ENCODE data around the gene FMC1. TPM values are rescaled to one million over a fixed set of nuclear protein-coding genes. Genes with fewer than 3 reads are reported as not detected.

The FMC1 gene
- polyA plus RNA-seq, 3 donors, result 10.3 to 39.4 (median 39.0) TPM

GRCh38 chr7:139393621-139394211 lies 52.6 kb downstream of the FMC1 start:
- H3K27ac Mint-ChIP-seq, result peak overlapping the region in 3 of 7 donors; percentile 40 to 57 (median 50)
- WGBS (ENCODE audit: insufficient coverage), result no CpG with 5 or more reads among the region's 1 CpG

GRCh38 chr7:139394540-139394939 lies 53.4 kb downstream of the FMC1 start:
- TF ChIP-seq CTCF (IDR thresholded peaks at IDR 0.05), result no peak
- no peak for DNase-seq
- 57% methylated on average over 3 of the region's 3 CpGs for WGBS (ENCODE audit: insufficient coverage)
- Histone ChIP-seq H3K4me3 (replicated peaks in 1 of 3; ENCODE audit: low read depth in 2 of 3, low read length in 3 of 3) (no peak overlapping the region), H3K4me2 (replicated peaks; ENCODE audit: extremely low read depth, low read length, poor library complexity, severe bottlenecking) (no peak overlapping the region), H3K4me1 (ENCODE audit: control insufficient read depth in 1 of 2, insufficient read depth in 2 of 2, low read length in 2 of 2) (no peaks in the 10 kb centered on the region), H3K9me3 (replicated peaks in 1 of 2; ENCODE audit: control insufficient read depth in 1 of 2, insufficient read depth in 1 of 2, low read length in 2 of 2) (no peaks in the 10 kb centered on the region), H3K27ac (ENCODE audit: low read depth in 1 of 2, low read length in 2 of 2) (peak overlapping the region in 1 of 2 donors; percentile 29), H4K20me1 (ENCODE audit: insufficient read depth, low read length) (peaks cover 67% of the 10 kb centered on the region), H3K27me3 (ENCODE audit: control insufficient read depth in 2 of 2, insufficient read depth in 2 of 2, low read length in 2 of 2) (no peaks in the 10 kb centered on the region), H3K36me3 (replicated peaks in 1 of 2; ENCODE audit: control insufficient read depth in 1 of 2, insufficient read depth in 2 of 2, low read length in 2 of 2) (peaks cover 64 to 89% of the 10 kb centered on the region in 2 donors), H2AFZ (ENCODE audit: insufficient read depth, low read depth, low read length, poor library complexity, severe bottlenecking) (no peak overlapping the region), H3K9ac (ENCODE audit: insufficient read depth, low read length, poor library complexity, severe bottlenecking) (no peak overlapping the region), H3K79me2 (ENCODE audit: insufficient read depth, low read length) (peaks cover 87% of the 10 kb centered on the region)
- no peaks in the 10 kb centered on the region for H3K9me3 Mint-ChIP-seq
- H3K36me3 Mint-ChIP-seq, result peaks cover 67 to 81% of the 10 kb centered on the region in 2 donors
- intact Hi-C loops (cut with micrococcal nuclease), result no loop called here
- no peak overlapping the region for H3K4me3 Mint-ChIP-seq
- no peaks in the 10 kb centered on the region for H3K27me3 Mint-ChIP-seq (ENCODE audit: low read depth in 3 of 3)
- peaks cover 2% of the 10 kb centered on the region for H3K4me1 Mint-ChIP-seq
- H3K27ac Mint-ChIP-seq, result peak overlapping the region in 2 of 7 donors; percentile 1 to 3

More at GRCh38 chr7:139393621-139394211, 52.6 kb downstream of the FMC1 start:
- Mint-ChIP-seq H3K4me3 (no peak overlapping the region), H3K4me1 (peaks cover 2% of the 10 kb centered on the region), H3K36me3 (peaks cover 66 to 82% of the 10 kb centered on the region in 2 donors), H3K27me3 (ENCODE audit: low read depth in 3 of 3) (no peaks in the 10 kb centered on the region), H3K9me3 (no peaks in the 10 kb centered on the region)
- intact Hi-C loops (cut with micrococcal nuclease), result no loop called here
- Histone ChIP-seq H3K4me3 (replicated peaks in 1 of 3; ENCODE audit: low read depth in 2 of 3, low read length in 3 of 3) (no peak overlapping the region), H3K9me3 (replicated peaks in 1 of 2; ENCODE audit: control insufficient read depth in 1 of 2, insufficient read depth in 1 of 2, low read length in 2 of 2) (no peaks in the 10 kb centered on the region), H4K20me1 (ENCODE audit: insufficient read depth, low read length) (peaks cover 73% of the 10 kb centered on the region), H3K36me3 (replicated peaks in 1 of 2; ENCODE audit: control insufficient read depth in 1 of 2, insufficient read depth in 2 of 2, low read length in 2 of 2) (peaks cover 58 to 90% of the 10 kb centered on the region in 2 donors), H3K4me1 (ENCODE audit: control insufficient read depth in 1 of 2, insufficient read depth in 2 of 2, low read length in 2 of 2) (no peaks in the 10 kb centered on the region), H3K9ac (ENCODE audit: insufficient read depth, low read length, poor library complexity, severe bottlenecking) (no peak overlapping the region), H3K27me3 (ENCODE audit: control insufficient read depth in 2 of 2, insufficient read depth in 2 of 2, low read length in 2 of 2) (no peaks in the 10 kb centered on the region), H3K79me2 (ENCODE audit: insufficient read depth, low read length) (peaks cover 95% of the 10 kb centered on the region), H2AFZ (ENCODE audit: insufficient read depth, low read depth, low read length, poor library complexity, severe bottlenecking) (no peak overlapping the region), H3K27ac (ENCODE audit: low read depth in 1 of 2, low read length in 2 of 2) (peak overlapping the region in 1 of 2 donors; percentile 29), H3K4me2 (replicated peaks; ENCODE audit: extremely low read depth, low read length, poor library complexity, severe bottlenecking) (no peak overlapping the region)
- TF ChIP-seq CTCF (IDR thresholded peaks at IDR 0.05), result no peak
- DNase-seq, result no peak

Small RNA genes within 50 kb of the gene (small RNA-seq; reads per million reads assigned to genes)
- not detected for gene RNU6-206P (ENCODE audit: insufficient read length, low read depth)

Other genes with a start within 250 kb of the FMC1 start
- 10 to 100 TPM; 20.7 to 30.2 (median 21.2) TPM for gene ZC3HAV1, start 231.6 kb upstream of the FMC1 start, polyA plus RNA-seq
- 1 to 10 TPM in 2 of 3 donors, under 1 TPM in 1; 0.80 to 4.2 (median 1.6) TPM for gene UBN2, start 110.1 kb upstream of the FMC1 start, polyA plus RNA-seq
- gene LUC7L2, start 18.6 kb downstream of the FMC1 start, polyA plus RNA-seq, result 10 to 100 TPM; 24.7 to 54.5 (median 26.8) TPM
- gene KLRG2, start 142.3 kb downstream of the FMC1 start, polyA plus RNA-seq, result not detected
- not detected for gene CLEC2L, start 182.3 kb downstream of the FMC1 start, polyA plus RNA-seq

Measured in CD14-positive monocyte (primary cell).